K562 (cell line): ENCODE measurements around the gene ALKBH3.

Experiments
- CLOCK ChIP-seq: fragments of 250-450 bp; sonication (Bioruptor Pico); IDR thresholded peaks from 2 replicates; pipeline ENCODE4 v1.4.0; 2020; ENCODE audit warnings: mild to moderate bottlenecking, moderate library complexity, borderline replicate concordance
- CTCF ChIP-seq, 3 experiments: IDR thresholded peaks in 2 of 3; conservative IDR thresholded peaks in 1 of 3; 2 replicates each; pipeline ENCODE4 v1.5.1; 2011 to 2012; ENCODE audit warnings: low read length in 3 of 3, mild to moderate bottlenecking in 3 of 3, control low read depth in 2 of 3, improper control_type of control experiment in 1 of 3, inconsistent platforms in 1 of 3, low read depth in 1 of 3, mixed read lengths in 1 of 3, moderate library complexity in 1 of 3; ENCODE audit not compliant: insufficient read depth in 2 of 3
- ETV6 ChIP-seq, 3 experiments: fragments of 150-350 bp in 1 of 3; sonication (generic) in 1 of 3; formaldehyde crosslinking in 1 of 3; IDR thresholded peaks; 2 replicates each; pipeline versions ENCODE4 v1.6.1 to v1.8.0; 2014 to 2022; ENCODE audit warnings: borderline replicate concordance in 2 of 3, low read depth in 2 of 3, antibody characterized with exemption in 1 of 3, low read length in 1 of 3, mild to moderate bottlenecking in 1 of 3, missing genetic modification reagents in 1 of 3
- MAFG ChIP-seq: fragments of 450-650 bp; conservative IDR thresholded peaks from 2 replicates; pipeline ENCODE4 v1.6.1; 2016; ENCODE audit warnings: missing genetic modification characterization, missing compliant biosample characterization
- POLR2A ChIP-seq: fragments of 450-650 bp; conservative IDR thresholded peaks from 2 replicates; pipeline ENCODE4 v1.6.1; 2016
- POLR2AphosphoS5 ChIP-seq: IDR thresholded peaks from 2 replicates; pipeline ENCODE4 v1.6.1; 2011; ENCODE audit warnings: mild to moderate bottlenecking, low read depth, low read length, moderate library complexity; ENCODE audit not compliant: control insufficient read depth, insufficient read depth
- SP1 ChIP-seq: sonication (generic); formaldehyde crosslinking; IDR thresholded peaks from 2 replicates; pipeline ENCODE4 v1.8.1; 2022; ENCODE audit warnings: mild to moderate bottlenecking, missing genetic modification reagents
- ZC3H11A ChIP-seq: IDR thresholded peaks from 2 replicates; pipeline ENCODE4 v1.6.1; 2012; ENCODE audit warnings: low read depth, low read length, improper control_type of control experiment
- ZFX ChIP-seq: sonication (generic); formaldehyde crosslinking; IDR thresholded peaks from 2 replicates; pipeline ENCODE4 v1.8.0; 2022; ENCODE audit warnings: mild to moderate bottlenecking, missing genetic modification reagents, moderate library complexity
- ZKSCAN1 ChIP-seq: fragments of 150-350 bp; IDR thresholded peaks from 2 replicates; pipeline ENCODE4 v1.6.1; 2016; ENCODE audit warnings: low read depth, low read length
- ZNF274 ChIP-seq: IDR thresholded peaks from 2 replicates; pipeline ENCODE4 v1.6.1; 2011; ENCODE audit warnings: low read depth, mild to moderate bottlenecking, low read length, moderate library complexity, borderline replicate concordance
- TF ChIP-seq, protein P1 (sequence below): fragments of 250-450 bp; sonication (Bioruptor Pico); IDR thresholded peaks from 2 replicates; pipeline ENCODE4 v1.5.1; 2021; ENCODE audit warnings: mild to moderate bottlenecking
- TF ChIP-seq, protein P2 (sequence below): sonication (generic); formaldehyde crosslinking; IDR thresholded peaks from 2 replicates; pipeline ENCODE4 v1.8.1; 2022; ENCODE audit warnings: missing genetic modification reagents

DNA sequence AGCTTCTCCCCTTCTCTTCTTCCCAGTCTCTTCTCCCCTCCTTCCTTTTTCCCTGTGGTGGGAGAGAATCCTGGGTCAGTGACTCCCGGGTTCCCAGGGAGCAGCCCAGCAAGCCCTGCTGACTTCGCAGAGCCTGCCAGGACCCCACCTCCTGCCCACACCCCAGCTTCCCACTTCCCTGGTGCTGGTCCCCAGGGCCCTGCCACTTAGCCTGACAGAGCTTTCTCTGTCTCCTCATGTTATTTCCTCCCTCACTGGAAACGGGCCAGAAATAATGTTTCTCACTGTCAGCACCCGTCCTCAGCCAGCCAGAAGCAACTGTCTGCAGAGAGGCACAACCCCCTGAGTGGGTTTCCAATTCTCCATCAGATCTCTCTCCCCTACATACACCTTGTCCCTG, 88.9 kb downstream of the ALKBH3 start:
- no peak for TF ChIP-seq ZC3H11A
- no peak for TF ChIP-seq ZKSCAN1
- TF ChIP-seq ZFX, result no peak
- TF ChIP-seq, protein P1, sequence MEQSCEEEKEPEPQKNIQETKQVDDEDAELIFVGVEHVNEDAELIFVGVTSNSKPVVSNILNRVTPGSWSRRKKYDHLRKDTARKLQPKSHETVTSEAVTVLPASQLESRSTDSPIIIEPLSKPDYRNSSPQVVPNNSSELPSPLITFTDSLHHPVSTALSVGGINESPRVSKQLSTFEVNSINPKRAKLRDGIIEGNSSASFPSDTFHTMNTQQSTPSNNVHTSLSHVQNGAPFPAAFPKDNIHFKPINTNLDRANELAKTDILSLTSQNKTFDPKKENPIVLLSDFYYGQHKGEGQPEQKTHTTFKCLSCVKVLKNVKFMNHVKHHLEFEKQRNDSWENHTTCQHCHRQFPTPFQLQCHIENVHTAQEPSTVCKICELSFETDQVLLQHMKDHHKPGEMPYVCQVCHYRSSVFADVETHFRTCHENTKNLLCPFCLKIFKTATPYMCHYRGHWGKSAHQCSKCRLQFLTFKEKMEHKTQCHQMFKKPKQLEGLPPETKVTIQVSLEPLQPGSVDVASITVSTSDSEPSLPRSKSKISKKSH (CRISPR knock-in tag), result no peak
- TF ChIP-seq ETV6 (IDR thresholded peaks at IDR 0.05; ENCODE audit: borderline replicate concordance in 1 of 2, low read depth in 2 of 2, low read length in 1 of 2), result no peak
- TF ChIP-seq ETV6 (CRISPR knock-in tag; IDR thresholded peaks at IDR 0.05; ENCODE audit: borderline replicate concordance), result no peak
- no peak for TF ChIP-seq POLR2A
- TF ChIP-seq, protein P2, sequence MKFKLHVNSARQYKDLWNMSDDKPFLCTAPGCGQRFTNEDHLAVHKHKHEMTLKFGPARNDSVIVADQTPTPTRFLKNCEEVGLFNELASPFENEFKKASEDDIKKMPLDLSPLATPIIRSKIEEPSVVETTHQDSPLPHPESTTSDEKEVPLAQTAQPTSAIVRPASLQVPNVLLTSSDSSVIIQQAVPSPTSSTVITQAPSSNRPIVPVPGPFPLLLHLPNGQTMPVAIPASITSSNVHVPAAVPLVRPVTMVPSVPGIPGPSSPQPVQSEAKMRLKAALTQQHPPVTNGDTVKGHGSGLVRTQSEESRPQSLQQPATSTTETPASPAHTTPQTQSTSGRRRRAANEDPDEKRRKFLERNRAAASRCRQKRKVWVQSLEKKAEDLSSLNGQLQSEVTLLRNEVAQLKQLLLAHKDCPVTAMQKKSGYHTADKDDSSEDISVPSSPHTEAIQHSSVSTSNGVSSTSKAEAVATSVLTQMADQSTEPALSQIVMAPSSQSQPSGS (CRISPR knock-in tag), result no peak
- TF ChIP-seq ZNF274, result no peak
- TF ChIP-seq MAFG (tag), result no peak
- TF ChIP-seq CTCF (IDR thresholded peaks at IDR 0.05 in 2 of 3, conservative IDR thresholded peaks at IDR 0.05 in 1 of 3; ENCODE audit: insufficient read depth in 2 of 3, low read depth in 1 of 3, low read length in 3 of 3), result no peak
- TF ChIP-seq SP1 (CRISPR knock-in tag), result no peak
- no peak for TF ChIP-seq CLOCK (CRISPR knock-in tag)
- no peak for TF ChIP-seq POLR2AphosphoS5
